ENCODE data around the gene CD81.

DNA sequence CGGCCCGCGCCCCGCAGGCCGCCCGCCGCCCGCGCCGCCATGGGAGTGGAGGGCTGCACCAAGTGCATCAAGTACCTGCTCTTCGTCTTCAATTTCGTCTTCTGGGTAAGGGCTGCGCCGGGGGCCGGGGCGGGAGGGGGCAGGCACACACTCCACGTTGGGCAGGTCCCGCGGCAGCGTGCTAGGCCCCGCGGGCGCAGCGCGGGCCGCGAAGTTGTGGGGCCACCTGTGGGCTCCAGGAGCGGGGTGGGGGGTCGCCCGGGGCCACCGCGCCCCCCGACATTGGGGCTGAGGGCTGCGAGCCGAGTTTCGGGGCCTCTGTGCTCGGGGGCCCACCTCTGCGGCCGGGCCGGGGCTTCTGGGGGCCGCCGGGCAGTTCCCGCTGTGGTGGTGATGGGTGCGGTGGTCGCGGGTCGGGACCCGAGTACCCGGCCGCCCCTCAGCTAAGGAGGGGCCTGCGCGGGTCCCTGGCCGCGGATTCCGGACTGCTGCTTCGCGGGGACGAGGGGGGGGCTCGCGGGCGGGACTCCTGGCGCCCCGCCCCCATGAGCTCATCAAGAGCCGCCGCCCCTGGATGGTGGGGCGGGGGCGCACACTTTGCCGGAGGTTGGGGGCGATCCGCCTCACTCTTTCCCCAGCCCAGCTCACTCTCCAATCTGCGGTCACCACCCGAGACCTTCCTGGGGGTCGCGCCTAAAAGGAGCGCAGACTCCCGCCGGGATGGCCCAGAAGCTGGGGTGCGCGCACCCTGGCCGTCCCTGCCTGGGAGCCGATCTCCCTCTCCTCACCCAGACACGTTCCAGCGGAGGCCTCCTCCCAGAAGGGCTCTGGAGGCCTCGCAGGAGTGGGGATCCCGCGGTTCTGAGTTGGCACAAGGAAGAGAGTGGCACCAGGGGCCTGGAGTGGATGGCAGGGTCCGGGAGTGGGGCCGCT is 667 bp downstream of the CD81 start:
- TF ChIP-seq, protein P1, sequence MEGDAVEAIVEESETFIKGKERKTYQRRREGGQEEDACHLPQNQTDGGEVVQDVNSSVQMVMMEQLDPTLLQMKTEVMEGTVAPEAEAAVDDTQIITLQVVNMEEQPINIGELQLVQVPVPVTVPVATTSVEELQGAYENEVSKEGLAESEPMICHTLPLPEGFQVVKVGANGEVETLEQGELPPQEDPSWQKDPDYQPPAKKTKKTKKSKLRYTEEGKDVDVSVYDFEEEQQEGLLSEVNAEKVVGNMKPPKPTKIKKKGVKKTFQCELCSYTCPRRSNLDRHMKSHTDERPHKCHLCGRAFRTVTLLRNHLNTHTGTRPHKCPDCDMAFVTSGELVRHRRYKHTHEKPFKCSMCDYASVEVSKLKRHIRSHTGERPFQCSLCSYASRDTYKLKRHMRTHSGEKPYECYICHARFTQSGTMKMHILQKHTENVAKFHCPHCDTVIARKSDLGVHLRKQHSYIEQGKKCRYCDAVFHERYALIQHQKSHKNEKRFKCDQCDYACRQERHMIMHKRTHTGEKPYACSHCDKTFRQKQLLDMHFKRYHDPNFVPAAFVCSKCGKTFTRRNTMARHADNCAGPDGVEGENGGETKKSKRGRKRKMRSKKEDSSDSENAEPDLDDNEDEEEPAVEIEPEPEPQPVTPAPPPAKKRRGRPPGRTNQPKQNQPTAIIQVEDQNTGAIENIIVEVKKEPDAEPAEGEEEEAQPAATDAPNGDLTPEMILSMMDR (IDR thresholded peaks at IDR 0.05), result no peak
- TF ChIP-seq, protein P2, sequence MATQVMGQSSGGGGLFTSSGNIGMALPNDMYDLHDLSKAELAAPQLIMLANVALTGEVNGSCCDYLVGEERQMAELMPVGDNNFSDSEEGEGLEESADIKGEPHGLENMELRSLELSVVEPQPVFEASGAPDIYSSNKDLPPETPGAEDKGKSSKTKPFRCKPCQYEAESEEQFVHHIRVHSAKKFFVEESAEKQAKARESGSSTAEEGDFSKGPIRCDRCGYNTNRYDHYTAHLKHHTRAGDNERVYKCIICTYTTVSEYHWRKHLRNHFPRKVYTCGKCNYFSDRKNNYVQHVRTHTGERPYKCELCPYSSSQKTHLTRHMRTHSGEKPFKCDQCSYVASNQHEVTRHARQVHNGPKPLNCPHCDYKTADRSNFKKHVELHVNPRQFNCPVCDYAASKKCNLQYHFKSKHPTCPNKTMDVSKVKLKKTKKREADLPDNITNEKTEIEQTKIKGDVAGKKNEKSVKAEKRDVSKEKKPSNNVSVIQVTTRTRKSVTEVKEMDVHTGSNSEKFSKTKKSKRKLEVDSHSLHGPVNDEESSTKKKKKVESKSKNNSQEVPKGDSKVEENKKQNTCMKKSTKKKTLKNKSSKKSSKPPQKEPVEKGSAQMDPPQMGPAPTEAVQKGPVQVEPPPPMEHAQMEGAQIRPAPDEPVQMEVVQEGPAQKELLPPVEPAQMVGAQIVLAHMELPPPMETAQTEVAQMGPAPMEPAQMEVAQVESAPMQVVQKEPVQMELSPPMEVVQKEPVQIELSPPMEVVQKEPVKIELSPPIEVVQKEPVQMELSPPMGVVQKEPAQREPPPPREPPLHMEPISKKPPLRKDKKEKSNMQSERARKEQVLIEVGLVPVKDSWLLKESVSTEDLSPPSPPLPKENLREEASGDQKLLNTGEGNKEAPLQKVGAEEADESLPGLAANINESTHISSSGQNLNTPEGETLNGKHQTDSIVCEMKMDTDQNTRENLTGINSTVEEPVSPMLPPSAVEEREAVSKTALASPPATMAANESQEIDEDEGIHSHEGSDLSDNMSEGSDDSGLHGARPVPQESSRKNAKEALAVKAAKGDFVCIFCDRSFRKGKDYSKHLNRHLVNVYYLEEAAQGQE (IDR thresholded peaks at IDR 0.05; ENCODE audit: insufficient read depth in 1 of 2, low read depth in 2 of 2, low read length in 1 of 2), result no peak
